Head of caudate nucleus (tissue), 42 donors: Measurements from ENCODE around the gene GLIPR1L2.
A peak's percentile ranks its signal among the peaks of the same experiment; 100 is the strongest.

Experiments
- DNase-seq, 42 donors: peaks; one replicate each; pipeline versions ENCODE4 v3.0.0 to v3.0.0-alpha.2; 2020 to 2021; ENCODE audit warnings: mixed read lengths in 7 of 42
- intact Hi-C: fragments of 100-400 bp; cut with DNase I; formaldehyde crosslinking; loops from one replicate; pipeline ENCODE4 v1.15.0; 2022

The GLIPR1L2 gene

DNA sequence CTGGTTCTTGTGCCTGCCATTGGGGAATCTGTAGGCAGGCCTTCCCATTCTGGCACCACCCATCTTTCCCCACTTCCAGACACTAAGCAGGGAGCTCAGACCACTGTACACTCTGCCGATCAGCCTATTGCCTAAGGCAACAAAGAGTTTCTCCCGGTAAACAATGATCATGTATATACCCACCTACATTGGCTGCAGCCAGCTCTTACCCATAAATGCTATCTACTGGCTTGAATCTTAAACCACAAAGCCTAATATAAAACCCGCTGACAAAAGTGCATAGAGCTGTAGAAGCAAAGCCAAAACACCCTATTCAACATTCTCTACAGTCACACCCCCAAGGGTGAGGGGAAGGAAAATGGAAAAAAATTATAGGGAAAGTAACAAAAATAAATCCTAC, 68.9 kb downstream of the GLIPR1L2 start:
- intact Hi-C loops = no loop called here
- DNase-seq = no peak

DNA sequence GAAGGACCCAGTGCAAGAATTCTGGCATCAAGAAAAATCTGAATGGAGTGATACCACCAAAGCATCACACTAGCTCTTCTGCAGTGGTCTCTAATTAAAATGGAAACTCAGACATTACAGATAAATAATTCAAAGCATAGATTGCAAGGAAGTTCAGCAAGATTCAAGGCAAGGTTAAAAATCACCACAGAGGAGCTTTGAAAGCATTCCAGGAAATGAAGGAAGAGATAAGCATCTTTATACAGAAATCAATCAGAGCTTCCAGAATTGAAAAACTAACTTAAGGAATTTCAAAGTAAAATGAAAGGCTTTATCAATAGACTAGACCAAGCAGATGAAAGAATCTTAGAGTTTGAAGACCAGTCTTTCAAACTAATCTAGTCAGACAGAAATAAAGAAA, 69.3 kb downstream of the GLIPR1L2 start:
- DNase-seq = no peak
- intact Hi-C loops = no loop called here

GRCh38 chr12:75471902-75472890, 81.3 kb downstream of the GLIPR1L2 start:
- intact Hi-C loops = no loop called here
- no peak for DNase-seq

GRCh38 chr12:75474116-75474515, 83.2 kb downstream of the GLIPR1L2 start:
- no peak for DNase-seq
- intact Hi-C loops = no loop called here

GRCh38 chr12:75476071-75476470, 85.2 kb downstream of the GLIPR1L2 start:
- intact Hi-C loops = no loop called here
- DNase-seq = no peak

GRCh38 chr12:75477137-75477536, 86.2 kb downstream of the GLIPR1L2 start:
- DNase-seq = no peak
- intact Hi-C loops = no loop called here

DNA sequence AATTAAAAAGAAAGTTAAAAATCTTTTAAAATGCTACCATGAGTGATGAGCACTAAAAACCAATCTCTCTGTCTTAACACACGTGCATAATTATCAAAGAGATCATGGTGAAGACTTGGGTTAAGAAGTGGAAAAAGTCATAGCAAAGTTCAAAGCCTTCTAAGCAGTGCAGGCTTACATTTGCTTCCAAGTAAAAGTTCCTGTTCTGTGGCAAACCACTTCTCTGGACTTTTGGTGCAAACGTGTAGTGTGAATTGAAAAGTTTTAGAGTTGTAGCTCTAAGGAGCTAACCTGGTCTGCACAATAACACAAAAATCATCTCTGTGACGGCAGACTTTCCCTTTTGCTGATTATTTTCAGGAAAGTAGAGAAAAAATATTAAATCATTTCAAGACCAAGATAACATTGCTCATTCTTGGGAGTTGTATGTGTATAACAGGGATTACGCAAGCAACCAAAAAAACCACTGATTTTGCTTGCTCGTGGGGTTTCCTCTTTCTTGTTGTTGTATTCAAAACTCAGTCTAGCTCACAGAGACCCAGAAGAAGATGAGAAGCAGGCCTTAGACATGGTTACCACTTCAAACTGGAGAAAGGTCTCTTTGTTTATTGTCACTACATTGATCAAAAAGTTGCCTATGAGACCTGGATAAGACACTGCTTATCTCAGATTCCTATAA, 87.4 kb downstream of the GLIPR1L2 start:
- no peak for DNase-seq
- intact Hi-C loops = no loop called here

DNA sequence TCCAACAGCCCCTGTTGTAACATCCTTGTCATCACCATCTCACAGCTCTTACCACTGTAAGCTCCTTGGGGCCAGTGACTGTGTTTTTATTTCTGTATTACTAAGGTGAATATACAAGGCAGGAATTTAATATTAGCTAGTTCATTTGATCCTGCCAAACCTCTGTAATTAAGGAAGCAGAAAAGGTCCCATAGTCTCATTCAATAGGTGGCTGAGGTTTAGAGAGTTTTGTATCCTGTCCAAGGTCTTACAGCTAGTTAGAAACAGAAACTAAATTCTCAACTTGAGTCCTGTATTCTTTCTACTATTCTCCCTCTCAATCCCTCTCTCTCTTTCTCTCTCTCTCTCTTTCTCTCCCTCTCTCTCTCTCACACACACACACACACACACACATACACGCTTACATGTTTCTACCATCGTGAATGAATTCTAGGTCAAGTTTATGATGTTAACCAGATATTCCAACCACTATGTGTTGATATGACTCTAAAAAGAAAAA, 89.1 kb downstream of the GLIPR1L2 start:
- no peak for DNase-seq
- intact Hi-C loops = no loop called here

- intact Hi-C loops = no loop called here
These were observed 89.6 kb downstream of the GLIPR1L2 start, which contains the start of gene GLIPR1 for GRCh38 chr12:75480469-75480949. Gene GLIPR1 (plus strand): TSS chr12:75480755. CDS start chr12:75480881, 126 bp downstream.

DNA sequence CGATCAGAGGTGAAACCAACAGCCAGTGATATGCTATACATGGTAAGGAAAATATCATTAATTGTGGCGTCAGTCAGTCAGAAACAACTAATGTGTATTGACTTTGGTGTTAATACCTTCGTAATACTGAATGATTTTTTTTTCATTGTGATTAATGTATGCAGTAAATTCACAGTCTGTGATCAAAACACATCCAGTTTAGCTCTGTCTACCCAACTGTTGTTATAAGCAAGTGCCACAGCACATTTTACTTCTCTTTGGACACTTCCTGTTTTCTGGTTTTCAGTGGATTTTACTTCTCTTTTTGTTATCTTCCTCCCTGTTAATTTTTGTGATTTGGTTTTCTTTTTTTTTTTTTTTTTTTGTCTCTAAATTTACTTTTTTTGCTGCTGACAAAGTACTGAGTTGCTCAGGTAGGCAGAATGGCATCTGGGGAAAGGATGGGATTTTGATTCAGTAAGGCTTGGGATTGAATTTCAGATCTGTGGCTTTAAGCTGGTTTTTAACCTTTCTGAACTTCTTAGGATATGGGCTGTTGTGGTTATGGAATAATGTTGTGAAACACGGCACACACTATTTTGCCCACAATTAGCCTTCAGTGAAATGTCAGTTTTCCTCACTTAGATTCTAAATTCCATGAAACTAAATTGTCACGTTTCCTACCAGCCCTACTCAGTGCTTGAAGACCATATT, 90.3 kb downstream of the GLIPR1L2 start:
- intact Hi-C loops = no loop called here
- no peak for DNase-seq

More at GRCh38 chr12:75480469-75480949, 89.6 kb downstream of the GLIPR1L2 start, which contains the start of gene GLIPR1:
- peak; percentile 35 to 81 (median 60) for DNase-seq

GRCh38 chr12:75481774-75482173, 90.9 kb downstream of the GLIPR1L2 start:
- intact Hi-C loops = no loop called here
- DNase-seq = no peak
